ENCODE data around the gene YPEL4. TPM values are rescaled to one million over a fixed set of nuclear protein-coding genes. Genes with fewer than 3 reads are reported as not detected.

The YPEL4 gene
- polyA plus RNA-seq, 1 donor from 2014 or later: not detected

- Mint-ChIP-seq H3K27ac (no peak overlapping the region), H3K4me1 (peaks cover 20 to 25% (median 25%) of the 10 kb centered on the region in 3 donors), H3K4me3 (no peak overlapping the region), H3K27me3 (peaks cover 63% of the 10 kb centered on the region), H3K9me3 (no peaks in the 10 kb centered on the region), H3K36me3 (peaks cover 2% of the 10 kb centered on the region)
Measured at GRCh38 chr11:57644748-57645688, 4.7 kb downstream of the YPEL4 start.

- Mint-ChIP-seq H3K4me3 (no peak overlapping the region), H3K9me3 (no peaks in the 10 kb centered on the region), H3K36me3 (no peaks in the 10 kb centered on the region), H3K27ac (no peak overlapping the region), H3K4me1 (peaks cover 16 to 21% (median 18%) of the 10 kb centered on the region in 3 donors), H3K27me3 (peaks cover 55% of the 10 kb centered on the region)
Measured at GRCh38 chr11:57643802-57644201, 5.9 kb downstream of the YPEL4 start.

DNA sequence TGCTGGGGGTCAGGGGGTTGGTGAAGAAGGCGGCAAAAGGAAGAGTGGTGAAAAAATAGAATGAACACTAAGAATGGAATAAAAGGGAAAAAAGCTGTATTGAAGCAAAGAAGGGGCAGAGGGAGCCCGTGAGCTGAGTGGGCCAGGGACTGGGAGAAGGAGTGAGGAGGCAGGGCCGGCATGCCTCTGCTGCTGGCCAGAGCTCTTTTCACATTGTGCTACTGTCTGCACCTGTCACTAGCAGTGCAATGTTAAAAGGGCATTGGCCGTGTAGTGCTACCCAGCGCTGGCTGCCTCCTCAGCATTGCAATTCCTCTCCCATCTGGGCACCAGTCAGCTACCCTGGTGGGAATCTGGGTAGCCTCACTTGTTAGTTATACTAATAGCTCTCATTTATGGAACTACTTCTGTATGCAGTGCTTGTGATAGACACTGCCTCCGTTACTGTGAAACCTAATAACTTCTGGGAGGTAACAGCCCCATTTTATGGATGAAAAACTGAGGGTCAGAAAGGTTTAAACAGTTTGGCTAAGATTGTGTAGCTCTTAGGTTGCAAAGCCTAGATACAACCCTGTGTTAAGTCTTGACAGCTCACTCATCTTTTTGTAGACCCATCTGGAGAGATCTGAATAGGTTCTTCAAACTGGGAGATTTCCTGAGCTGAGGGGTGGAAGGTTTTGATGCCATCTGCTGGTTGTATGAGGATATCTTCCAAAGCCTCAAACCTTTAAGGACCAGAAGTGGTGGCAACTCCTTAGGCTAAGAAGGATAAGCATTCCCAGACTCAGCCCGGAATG lies 8.5 kb downstream of the YPEL4 start:
- Mint-ChIP-seq H3K27ac (no peak overlapping the region), H3K36me3 (no peaks in the 10 kb centered on the region), H3K27me3 (peaks cover 52% of the 10 kb centered on the region), H3K4me1 (peaks cover 4 to 9% (median 5%) of the 10 kb centered on the region in 3 donors), H3K9me3 (peaks cover 0 to 2% (median 0%) of the 10 kb centered on the region in 3 donors), H3K4me3 (no peak overlapping the region)

- Mint-ChIP-seq H3K4me3 (peak overlapping the region in 1 of 4 donors; percentile 36), H3K27me3 (peaks cover 45% of the 10 kb centered on the region), H3K36me3 (no peaks in the 10 kb centered on the region), H3K9me3 (peaks cover 0 to 2% (median 0%) of the 10 kb centered on the region in 3 donors), H3K27ac (no peak overlapping the region), H3K4me1 (peaks cover 4 to 9% (median 5%) of the 10 kb centered on the region in 3 donors)
Measured at GRCh38 chr11:57640068-57640800, 9.5 kb downstream of the YPEL4 start.

- Mint-ChIP-seq H3K4me3 (peak overlapping the region in 2 of 4 donors; percentile 49 to 91), H3K27ac (peak overlapping the region in 1 of 3 donors; percentile 80), H3K9me3 (peaks cover 0 to 2% (median 0%) of the 10 kb centered on the region in 3 donors), H3K4me1 (peaks cover 4 to 9% (median 5%) of the 10 kb centered on the region in 3 donors), H3K27me3 (peaks cover 40% of the 10 kb centered on the region), H3K36me3 (no peaks in the 10 kb centered on the region)
Measured at GRCh38 chr11:57639321-57640067, 10.2 kb downstream of the YPEL4 start.

GRCh38 chr11:57638811-57639320 lies 10.8 kb downstream of the YPEL4 start:
- Mint-ChIP-seq H3K27me3 (peaks cover 46% of the 10 kb centered on the region), H3K9me3 (peaks cover 0 to 2% (median 0%) of the 10 kb centered on the region in 3 donors), H3K4me1 (peaks cover 4 to 9% (median 5%) of the 10 kb centered on the region in 3 donors), H3K4me3 (peak overlapping the region; percentile 77 to 94 (median 85)), H3K27ac (peak overlapping the region in 1 of 3 donors; percentile 80), H3K36me3 (no peaks in the 10 kb centered on the region)

DNA sequence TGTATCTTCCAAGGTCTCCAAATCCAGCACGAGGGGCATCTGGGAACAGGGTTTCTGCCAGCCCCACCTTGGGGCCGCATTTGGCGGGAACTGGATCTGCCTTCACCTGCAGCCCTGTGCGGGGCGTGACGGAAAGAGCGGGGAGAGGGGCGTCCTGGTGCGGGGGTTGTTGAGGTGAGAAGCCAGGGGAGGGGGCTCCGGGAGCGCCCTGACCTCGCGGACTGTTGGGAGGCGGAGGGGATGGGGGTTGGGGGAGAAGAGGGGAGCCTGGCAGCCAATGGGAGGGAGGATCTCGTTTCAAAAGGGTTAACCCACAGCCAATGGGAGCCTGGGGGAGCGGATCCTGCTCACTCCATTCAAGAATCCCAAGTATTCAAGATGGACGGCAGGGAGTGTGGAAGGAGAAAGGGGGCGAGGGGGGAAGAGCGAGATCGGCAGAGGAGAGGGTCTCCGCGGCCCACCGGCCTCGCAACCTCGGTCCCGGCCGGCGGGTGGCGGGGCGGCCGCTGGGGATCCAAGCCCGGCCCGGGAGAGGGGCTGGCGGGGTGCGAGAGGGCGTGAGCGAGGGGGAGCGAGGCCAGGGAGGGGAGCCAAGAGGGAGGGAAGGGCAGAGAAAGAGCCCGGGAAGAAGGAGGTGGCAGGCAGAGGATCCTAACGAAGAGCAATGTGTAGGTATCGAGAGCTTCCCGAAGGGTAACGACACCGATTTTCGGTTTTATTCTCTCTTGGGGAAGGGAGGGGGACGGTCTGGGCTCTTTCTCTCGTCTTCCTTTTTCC lies 11.5 kb downstream of the YPEL4 start:
- H3K36me3 Mint-ChIP-seq: no peaks in the 10 kb centered on the region
- H3K4me1 Mint-ChIP-seq: peaks cover 4 to 9% (median 5%) of the 10 kb centered on the region in 3 donors
- H3K27me3 Mint-ChIP-seq: peaks cover 46% of the 10 kb centered on the region
- H3K9me3 Mint-ChIP-seq: peaks cover 0 to 2% (median 0%) of the 10 kb centered on the region in 3 donors
- peak overlapping the region in 1 of 3 donors; percentile 80 for H3K27ac Mint-ChIP-seq
- peak overlapping the region; percentile 77 to 95 (median 85) for H3K4me3 Mint-ChIP-seq

GRCh38 chr11:57637626-57638004 lies 12.1 kb downstream of the YPEL4 start:
- no peaks in the 10 kb centered on the region for H3K36me3 Mint-ChIP-seq
- peak overlapping the region in 1 of 3 donors; percentile 80 for H3K27ac Mint-ChIP-seq
- H3K4me3 Mint-ChIP-seq: peak overlapping the region; percentile 77 to 95 (median 85)
- peaks cover 4 to 9% (median 5%) of the 10 kb centered on the region in 3 donors for H3K4me1 Mint-ChIP-seq
- peaks cover 0 to 2% (median 0%) of the 10 kb centered on the region in 3 donors for H3K9me3 Mint-ChIP-seq
- H3K27me3 Mint-ChIP-seq: peaks cover 45% of the 10 kb centered on the region

- H3K27me3 Mint-ChIP-seq: peaks cover 47% of the 10 kb centered on the region
- H3K27ac Mint-ChIP-seq: no peak overlapping the region
- no peak overlapping the region for H3K4me3 Mint-ChIP-seq
- peaks cover 0 to 2% (median 0%) of the 10 kb centered on the region in 3 donors for H3K9me3 Mint-ChIP-seq
- no peaks in the 10 kb centered on the region for H3K36me3 Mint-ChIP-seq
- peaks cover 0 to 5% (median 4%) of the 10 kb centered on the region in 3 donors for H3K4me1 Mint-ChIP-seq
Measured at GRCh38 chr11:57635246-57635645, 14.5 kb downstream of the YPEL4 start.

DNA sequence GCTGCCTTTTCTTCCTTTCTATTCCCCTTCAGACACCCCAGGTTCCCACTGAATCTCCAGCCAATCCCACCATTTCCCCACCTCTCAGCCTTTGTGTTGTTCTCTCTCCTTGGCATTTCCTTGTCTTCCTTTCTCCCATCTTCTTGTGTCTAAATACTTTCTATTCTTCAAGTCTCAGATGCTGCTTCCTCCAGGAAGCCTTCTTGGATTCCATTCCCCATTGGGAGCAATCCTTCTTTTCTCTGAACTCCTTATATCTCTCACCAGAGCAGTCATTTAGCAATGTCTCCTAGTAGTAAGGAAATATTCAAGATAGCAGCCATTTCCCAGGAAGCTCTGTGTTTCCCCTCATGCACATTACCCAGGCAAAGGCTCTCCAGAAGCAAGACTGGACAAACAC lies 15.4 kb downstream of the YPEL4 start:
- Mint-ChIP-seq H3K36me3 (no peaks in the 10 kb centered on the region), H3K27ac (no peak overlapping the region), H3K9me3 (peaks cover 0 to 2% (median 0%) of the 10 kb centered on the region in 3 donors), H3K27me3 (peaks cover 47% of the 10 kb centered on the region), H3K4me3 (no peak overlapping the region), H3K4me1 (peaks cover 0 to 5% (median 4%) of the 10 kb centered on the region in 3 donors)

- Mint-ChIP-seq H3K36me3 (no peaks in the 10 kb centered on the region), H3K4me1 (peaks cover 0 to 4% (median 1%) of the 10 kb centered on the region in 3 donors), H3K27me3 (peaks cover 45% of the 10 kb centered on the region)
Measured at GRCh38 chr11:57633394-57634070, 16.2 kb downstream of the YPEL4 start.

DNA sequence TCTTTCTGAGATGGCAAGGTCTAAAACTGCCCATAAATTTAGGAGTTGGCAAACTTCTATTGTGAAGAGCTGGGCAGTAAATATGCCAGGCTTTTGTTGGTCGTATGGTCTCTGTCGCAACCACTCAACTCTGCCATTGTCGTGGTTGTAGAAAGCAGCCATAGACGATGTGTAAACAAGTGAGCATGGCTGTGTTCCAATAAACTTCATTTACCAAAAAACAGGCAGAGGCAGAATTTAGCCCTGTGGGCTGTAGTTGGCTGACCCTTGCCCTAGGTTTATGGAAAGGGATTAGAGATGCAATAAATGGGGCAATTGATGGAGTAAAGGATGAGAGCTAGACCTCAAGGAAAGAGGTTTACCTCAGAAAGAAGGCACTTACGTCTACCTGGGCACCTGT lies 17.6 kb downstream of the YPEL4 start:
- Mint-ChIP-seq H3K9me3 (no peaks in the 10 kb centered on the region), H3K27ac (peak overlapping the region in 1 of 3 donors; percentile 14), H3K4me3 (no peak overlapping the region), H3K4me1 (no peaks in the 10 kb centered on the region), H3K36me3 (no peaks in the 10 kb centered on the region), H3K27me3 (peaks cover 34% of the 10 kb centered on the region)

More at GRCh38 chr11:57633394-57634070, 16.2 kb downstream of the YPEL4 start:
- H3K27ac Mint-ChIP-seq: no peak overlapping the region
- H3K4me3 Mint-ChIP-seq: no peak overlapping the region
- H3K9me3 Mint-ChIP-seq: peaks cover 0 to 2% (median 0%) of the 10 kb centered on the region in 3 donors
